ENCODE measurements around the gene CCNJL.
"Not testable (repeated sequence)": the region's sequence is repeated elsewhere in the genome, so short reads cannot be mapped to it uniquely, and the experiment has no call there.

DNA sequence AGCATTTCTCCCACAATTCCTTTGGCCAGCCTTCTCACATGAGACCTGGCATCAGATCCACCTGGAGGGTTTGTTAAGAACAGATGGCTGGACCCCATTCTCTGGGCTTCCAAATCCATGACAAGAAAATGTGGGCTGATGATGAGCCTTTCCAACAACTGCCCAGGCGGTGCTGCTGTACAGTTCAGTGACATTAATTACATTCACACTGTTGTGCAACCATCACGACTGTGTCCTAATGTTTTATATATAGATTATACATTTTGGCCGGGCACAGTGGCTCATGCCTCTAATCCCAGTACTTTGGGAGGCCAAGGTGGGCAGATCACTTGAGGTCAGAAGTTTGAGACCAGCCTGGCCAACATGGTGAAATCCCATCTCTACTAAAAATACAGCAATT, 22.4 kb upstream of the CCNJL start:
- TF ChIP-seq, protein P1, sequence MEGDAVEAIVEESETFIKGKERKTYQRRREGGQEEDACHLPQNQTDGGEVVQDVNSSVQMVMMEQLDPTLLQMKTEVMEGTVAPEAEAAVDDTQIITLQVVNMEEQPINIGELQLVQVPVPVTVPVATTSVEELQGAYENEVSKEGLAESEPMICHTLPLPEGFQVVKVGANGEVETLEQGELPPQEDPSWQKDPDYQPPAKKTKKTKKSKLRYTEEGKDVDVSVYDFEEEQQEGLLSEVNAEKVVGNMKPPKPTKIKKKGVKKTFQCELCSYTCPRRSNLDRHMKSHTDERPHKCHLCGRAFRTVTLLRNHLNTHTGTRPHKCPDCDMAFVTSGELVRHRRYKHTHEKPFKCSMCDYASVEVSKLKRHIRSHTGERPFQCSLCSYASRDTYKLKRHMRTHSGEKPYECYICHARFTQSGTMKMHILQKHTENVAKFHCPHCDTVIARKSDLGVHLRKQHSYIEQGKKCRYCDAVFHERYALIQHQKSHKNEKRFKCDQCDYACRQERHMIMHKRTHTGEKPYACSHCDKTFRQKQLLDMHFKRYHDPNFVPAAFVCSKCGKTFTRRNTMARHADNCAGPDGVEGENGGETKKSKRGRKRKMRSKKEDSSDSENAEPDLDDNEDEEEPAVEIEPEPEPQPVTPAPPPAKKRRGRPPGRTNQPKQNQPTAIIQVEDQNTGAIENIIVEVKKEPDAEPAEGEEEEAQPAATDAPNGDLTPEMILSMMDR (IDR thresholded peaks at IDR 0.05), result not testable (repeated sequence)
- TF ChIP-seq POLR2A (IDR thresholded peaks at IDR 0.05), result not testable (repeated sequence)

Measured in body of pancreas (tissue), 4 donors.